AG04450 (cell line): ENCODE results near the gene ANTXR1. TPM values are rescaled to one million over a fixed set of nuclear protein-coding genes. Genes with fewer than 3 reads are reported as not detected.
A peak's percentile ranks its signal among the peaks of the same experiment; 100 is the strongest.

Experiments used
- CTCF ChIA-PET: fragments of 300-600, 350-600 bp; formaldehyde crosslinking; extraction: SDS; loops from one replicate; lab custom pipeline; 2022; ENCODE audit warnings: antibody characterized with exemption, inconsistent platforms; lab: Charles Lee
- POLR2A ChIA-PET: fragments of 350-600 bp; formaldehyde crosslinking; extraction: SDS; loops from one replicate; lab custom pipeline; 2021; ENCODE audit warnings: antibody characterized with exemption, inconsistent platforms; lab: Yijun Ruan, JAX
- DNase-seq: peaks from one replicate; pipeline ENCODE4 v3.0.0-alpha.2; 2011; ENCODE audit warnings: low read depth, low spot score
- H3K27ac ChIP-seq: one replicate; pipeline ENCODE4 v1.5.1; 2012; ENCODE audit warnings: low read depth, low read length, control low read depth
- H3K27me3 ChIP-seq: one replicate; pipeline ENCODE4 v1.6.0; 2012; ENCODE audit warnings: low read length; ENCODE audit not compliant: control insufficient read depth, insufficient read depth
- H3K4me3 ChIP-seq: 2 replicates; pipeline ENCODE4 v1.5.1; 2011; ENCODE audit warnings: mild to moderate bottlenecking, low read depth, low read length, control low read depth
- H3K9me3 ChIP-seq: 2 replicates; pipeline ENCODE4 v1.5.1; 2012; ENCODE audit warnings: low read length; ENCODE audit not compliant: control insufficient read depth, insufficient read depth
- CTCF ChIP-seq: IDR thresholded peaks from 2 replicates; pipeline ENCODE4 v1.5.1; 2011; ENCODE audit warnings: low read depth, low read length, control low read depth, inconsistent platforms
- polyA plus RNA-seq: library from polyadenylated mRNA; depleted of rRNA; stranded (reverse); fragments of >200 nt; gene quantifications from 2 replicates; pipeline ENCODE4 v1.2.3, GENCODE V29; 2011

Gene ANTXR1
- polyA plus RNA-seq, 1 experiment: 113 TPM

- ChIA-PET CTCF (interaction anchor here (0.9 kb wide), 1 partner anchor 45 kb away, joined by 3 read pairs; no protein-coding TSS in a partner anchor), POLR2A (interaction anchor here (1.1 to 2.3 kb wide), 7 partner anchors 18 to 113 kb away, joined by 3 to 19 read pairs (median 9); no protein-coding TSS in a partner anchor)
- no peak overlapping the region for H3K27ac ChIP-seq
Observed at GRCh38 chr2:69195706-69196105, 182.7 kb downstream of the ANTXR1 start.

GRCh38 chr2:69196327-69197117, 183.5 kb downstream of the ANTXR1 start:
- Histone ChIP-seq H3K9me3 (no peaks in the 10 kb centered on the region), H3K27me3 (no peaks in the 10 kb centered on the region), H3K4me3 (no peak overlapping the region), H3K27ac (peak overlapping the region; percentile 99)
- CTCF ChIA-PET: interaction anchor here (0.9 to 1.5 kb wide), 3 partner anchors 44 to 170 kb away, joined by 3 to 4 read pairs (median 3); no protein-coding TSS in a partner anchor
- DNase-seq: peak; percentile 92
- POLR2A ChIA-PET: interaction anchor here (0.5 to 2.3 kb wide), 8 partner anchors 19 to 114 kb away, joined by 3 to 19 read pairs (median 8); no protein-coding TSS in a partner anchor
- TF ChIP-seq CTCF: no peak

More at GRCh38 chr2:69195706-69196105, 182.7 kb downstream of the ANTXR1 start:
- DNase-seq: no peak
- no peak overlapping the region for H3K4me3 ChIP-seq
- H3K9me3 ChIP-seq: no peaks in the 10 kb centered on the region
- TF ChIP-seq CTCF: no peak
- no peaks in the 10 kb centered on the region for H3K27me3 ChIP-seq

- ChIA-PET CTCF (no interaction called here), POLR2A (interaction anchor here (0.9 to 1.0 kb wide), 3 partner anchors 22 to 43 kb away, joined by 3 read pairs; no protein-coding TSS in a partner anchor)
- Histone ChIP-seq H3K27ac (peak overlapping the region; percentile 89), H3K9me3 (no peaks in the 10 kb centered on the region), H3K27me3 (no peaks in the 10 kb centered on the region), H3K4me3 (no peak overlapping the region)
- peak; percentile 89 for DNase-seq
- no peak for TF ChIP-seq CTCF
Observed at GRCh38 chr2:69200107-69200520, 187.1 kb downstream of the ANTXR1 start.

GRCh38 chr2:69201259-69201658, 188.3 kb downstream of the ANTXR1 start:
- no peak for DNase-seq
- no peaks in the 10 kb centered on the region for H3K27me3 ChIP-seq
- ChIA-PET CTCF (no interaction called here), POLR2A (no interaction called here)
- H3K9me3 ChIP-seq: no peaks in the 10 kb centered on the region
- H3K27ac ChIP-seq: no peak overlapping the region
- no peak overlapping the region for H3K4me3 ChIP-seq
- no peak for TF ChIP-seq CTCF

GRCh38 chr2:69202327-69202726, 189.3 kb downstream of the ANTXR1 start:
- TF ChIP-seq CTCF: no peak
- H3K9me3 ChIP-seq: no peaks in the 10 kb centered on the region
- ChIA-PET CTCF (no interaction called here), POLR2A (no interaction called here)
- no peak overlapping the region for H3K27ac ChIP-seq
- no peak for DNase-seq
- no peaks in the 10 kb centered on the region for H3K27me3 ChIP-seq
- H3K4me3 ChIP-seq: no peak overlapping the region
